HPDE6-E6E7 (cell line): ENCODE results near the gene NINJ1.

ENCODE experiments used
- DNase-seq: peaks from one replicate; pipeline ENCODE4 v3.0.0; 2011; ENCODE audit warnings: missing footprints; ENCODE audit errors: extremely low spot score

The NINJ1 gene

GRCh38 chr9:93086447-93087224 is 47.4 kb downstream of the NINJ1 start:
- DNase-seq: no peak

- no peak for DNase-seq
Measured at GRCh38 chr9:93085676-93086075, 48.4 kb downstream of the NINJ1 start.

- no peak for DNase-seq
Measured at GRCh38 chr9:93084471-93084881, 49.6 kb downstream of the NINJ1 start.

GRCh38 chr9:93083592-93084470 is 50.2 kb downstream of the NINJ1 start:
- no peak for DNase-seq

- no peak for DNase-seq
Measured at GRCh38 chr9:93082841-93083411, 51.1 kb downstream of the NINJ1 start.

GRCh38 chr9:93081931-93082330 is 52.1 kb downstream of the NINJ1 start:
- no peak for DNase-seq

GRCh38 chr9:93081081-93081529 is 52.9 kb downstream of the NINJ1 start:
- DNase-seq: no peak

- DNase-seq: no peak
Measured at GRCh38 chr9:93080406-93080805, 53.6 kb downstream of the NINJ1 start.

- DNase-seq: no peak
Measured at GRCh38 chr9:93079371-93079770, 54.7 kb downstream of the NINJ1 start.

GRCh38 chr9:93077811-93078210 is 56.2 kb downstream of the NINJ1 start:
- DNase-seq: no peak

GRCh38 chr9:93077367-93077766 is 56.7 kb downstream of the NINJ1 start:
- DNase-seq: no peak

- DNase-seq: no peak
Measured at GRCh38 chr9:93076792-93077128, 57.3 kb downstream of the NINJ1 start.

GRCh38 chr9:93076101-93076791 is 57.8 kb downstream of the NINJ1 start:
- DNase-seq: no peak

GRCh38 chr9:93072383-93072795 is 61.7 kb downstream of the NINJ1 start:
- DNase-seq: no peak
